Renal pelvis (tissue), 4 donors: ENCODE measurements around the gene FAM76B. TPM values are rescaled to one million over a fixed set of nuclear protein-coding genes. Genes with fewer than 3 reads are reported as not detected.

Experiments used
- DNase-seq: peaks from one replicate; pipeline ENCODE4 v3.0.0-alpha.2; 2013
- polyA plus RNA-seq, 3 donors: library from polyadenylated mRNA; unstranded; fragments of 120-200 nt; gene quantifications; one replicate each; pipeline ENCODE4 v1.2.1, GENCODE V29; 2013; ENCODE audit not compliant: insufficient read length in 3 of 3

The FAM76B gene
- polyA plus RNA-seq, 3 donors: 53.2 to 63.1 (median 58.6) TPM

DNA sequence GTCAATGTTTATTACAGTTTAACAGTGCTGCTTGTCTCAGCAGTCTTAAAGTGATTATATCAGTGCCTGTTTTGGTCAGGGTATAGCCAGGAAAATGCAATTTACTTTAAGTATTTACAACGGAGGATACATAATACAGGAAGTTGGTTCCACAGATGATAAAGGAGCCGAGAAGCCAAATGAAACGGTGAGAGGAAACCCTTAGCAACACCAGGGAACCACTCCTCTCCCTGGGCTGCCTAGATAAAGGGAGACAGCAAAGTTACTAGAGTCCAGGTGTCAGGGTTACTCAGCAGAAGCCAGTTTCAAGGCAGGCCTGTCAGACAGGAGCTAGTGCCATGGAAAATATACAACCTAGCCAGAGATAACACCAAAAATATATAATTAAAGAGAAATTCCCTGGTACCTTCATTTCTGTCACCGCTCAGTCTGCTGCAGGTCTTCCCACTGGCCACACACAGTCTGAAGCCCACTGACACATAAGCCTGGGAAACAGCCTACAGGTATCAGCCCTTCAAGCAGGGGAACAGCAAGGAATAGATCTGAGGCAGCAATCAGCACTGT lies 55.5 kb downstream of the FAM76B start:
- DNase-seq: no peak

DNA sequence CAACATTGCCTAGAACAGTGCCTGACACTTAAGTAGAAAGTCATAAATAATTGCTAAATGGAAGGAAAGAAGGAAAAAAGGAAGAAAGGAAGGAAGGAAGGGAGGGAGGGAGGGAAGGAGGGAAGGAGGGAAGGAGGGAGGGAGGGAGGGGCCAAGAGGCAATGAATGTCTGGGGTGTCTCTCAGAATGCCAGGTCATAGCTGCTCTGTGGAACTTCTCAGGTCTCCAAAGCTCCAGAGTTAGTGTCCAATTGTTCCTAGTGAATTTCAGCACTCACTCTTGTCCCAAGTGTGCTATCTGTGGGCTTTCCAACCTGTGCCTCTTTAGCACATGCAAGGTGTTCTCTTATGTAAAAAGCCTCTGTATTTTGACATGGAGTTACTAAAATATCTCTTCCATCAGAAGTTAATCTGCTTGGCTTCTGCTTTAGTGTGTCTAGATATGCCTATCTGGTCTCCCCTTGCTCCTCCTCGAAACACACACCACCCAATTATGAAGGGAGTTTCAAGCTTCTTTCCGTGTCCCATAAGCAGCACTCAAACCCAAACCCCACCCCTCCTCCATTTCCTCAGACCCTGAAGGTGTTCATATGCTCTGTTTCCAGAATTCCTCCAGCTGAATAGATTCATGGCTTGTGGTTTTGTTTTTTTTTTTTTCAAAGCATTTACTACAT lies 56.5 kb downstream of the FAM76B start:
- no peak for DNase-seq

DNA sequence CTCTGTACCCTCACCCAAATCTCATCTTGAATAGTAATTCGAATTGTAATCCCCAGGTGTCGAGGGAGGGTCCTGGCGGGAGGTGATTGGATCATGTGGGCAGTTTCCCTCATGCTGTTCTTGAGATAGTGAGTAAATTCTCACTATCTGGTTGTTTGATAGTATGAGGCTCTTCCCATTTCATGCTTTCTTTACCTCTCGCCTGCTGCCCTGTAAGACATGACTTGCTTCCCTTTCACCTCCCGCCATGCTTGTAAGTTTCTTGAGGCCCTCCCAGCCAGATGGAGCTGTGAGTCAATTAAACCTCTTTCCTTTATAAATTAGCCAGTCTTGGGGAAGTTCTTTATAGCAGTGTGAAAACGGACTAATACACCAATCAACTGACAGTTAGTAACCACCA lies 60.1 kb downstream of the FAM76B start:
- DNase-seq: no peak

DNA sequence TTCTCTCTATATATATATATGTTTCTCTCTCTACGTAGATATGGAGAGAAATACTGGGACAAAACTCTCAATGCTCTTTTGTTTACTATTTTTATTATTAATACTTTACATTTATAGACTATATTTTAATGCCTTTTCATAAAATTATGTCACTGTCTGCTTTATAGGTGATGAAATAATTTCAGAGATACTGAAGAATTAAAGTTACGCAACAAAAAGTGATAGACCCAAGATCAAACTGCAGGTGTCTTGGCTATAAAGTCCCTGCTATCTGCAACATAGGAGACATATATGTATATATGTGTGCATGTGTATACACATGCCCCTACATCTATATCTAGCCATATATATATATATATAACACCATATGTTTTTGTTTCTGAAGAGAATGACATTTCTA lies 60.8 kb downstream of the FAM76B start:
- DNase-seq: no peak

DNA sequence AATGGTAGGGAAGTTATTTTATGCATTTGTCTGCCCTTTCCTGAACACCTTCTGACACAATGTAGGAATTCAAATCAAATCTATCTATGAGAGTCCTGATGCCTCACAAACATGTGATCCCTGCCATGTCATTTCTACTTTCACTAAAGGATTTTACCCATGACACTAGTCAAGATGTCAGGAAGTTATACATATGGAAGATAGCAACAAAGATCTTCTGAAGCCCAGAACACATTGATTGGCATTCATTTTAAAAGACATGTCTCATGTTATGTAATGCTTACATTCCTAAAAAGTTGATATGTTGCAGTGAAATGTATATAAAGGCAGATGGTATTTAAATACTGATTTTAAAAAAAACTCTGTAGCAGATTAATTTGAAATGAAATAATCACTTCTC lies 61.5 kb downstream of the FAM76B start:
- DNase-seq: no peak

DNA sequence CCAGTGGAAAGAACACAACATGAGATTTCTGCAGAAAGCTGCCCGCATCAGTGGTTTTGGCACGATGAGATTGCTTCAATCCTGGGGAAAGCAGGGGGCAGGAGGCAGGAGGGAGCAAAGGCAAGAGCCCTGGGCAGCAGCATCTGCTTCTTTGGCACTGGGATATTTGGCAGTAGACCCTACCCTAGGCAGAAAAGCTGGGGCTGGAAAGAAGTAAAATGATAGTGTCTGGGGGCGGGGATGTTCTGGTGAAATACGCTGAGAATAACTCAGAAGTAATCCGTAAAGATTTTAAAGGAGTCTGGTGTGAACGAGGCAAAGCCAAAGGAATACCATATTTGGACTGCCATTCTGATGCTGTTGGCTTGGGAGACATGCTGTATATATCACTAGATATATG lies 62.0 kb downstream of the FAM76B start:
- no peak for DNase-seq

DNA sequence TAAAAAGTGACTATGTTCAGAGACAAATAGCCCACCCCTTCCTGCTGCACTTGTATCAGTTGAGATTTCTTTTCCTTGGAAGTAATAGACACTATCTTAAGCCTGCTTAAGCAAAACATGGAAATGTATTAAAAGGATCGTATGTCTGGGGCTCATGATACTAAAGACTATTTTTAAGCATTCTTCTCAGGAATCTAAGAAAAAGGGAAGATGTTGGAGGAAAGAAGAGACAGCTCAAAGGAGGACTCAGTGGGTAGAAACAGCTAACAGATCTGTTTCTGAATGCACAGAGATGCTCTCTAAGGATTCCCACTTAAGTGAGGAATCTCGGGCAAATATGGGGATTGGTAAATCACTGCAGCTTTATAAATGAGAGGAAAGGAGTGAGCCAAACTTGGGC lies 62.5 kb downstream of the FAM76B start:
- DNase-seq: no peak

DNA sequence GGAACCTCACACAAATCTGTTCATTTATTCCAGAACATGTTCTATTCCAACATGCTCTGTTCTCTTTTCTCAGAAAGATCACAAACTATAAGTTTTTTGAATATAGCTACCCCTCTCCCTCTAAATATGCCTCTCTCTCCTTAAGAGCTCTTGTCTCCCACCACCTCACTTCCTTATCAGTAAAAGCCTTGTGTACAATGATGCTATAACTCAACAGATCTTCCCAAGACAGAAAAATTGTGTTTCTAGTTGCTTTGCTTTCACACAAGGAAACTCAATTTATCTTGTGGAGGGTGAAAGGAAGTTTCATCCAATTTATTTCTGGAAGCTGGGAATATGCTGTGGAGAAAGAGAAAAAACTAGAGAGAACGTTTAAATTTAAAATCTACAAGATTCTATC lies 64.4 kb downstream of the FAM76B start:
- no peak for DNase-seq

DNA sequence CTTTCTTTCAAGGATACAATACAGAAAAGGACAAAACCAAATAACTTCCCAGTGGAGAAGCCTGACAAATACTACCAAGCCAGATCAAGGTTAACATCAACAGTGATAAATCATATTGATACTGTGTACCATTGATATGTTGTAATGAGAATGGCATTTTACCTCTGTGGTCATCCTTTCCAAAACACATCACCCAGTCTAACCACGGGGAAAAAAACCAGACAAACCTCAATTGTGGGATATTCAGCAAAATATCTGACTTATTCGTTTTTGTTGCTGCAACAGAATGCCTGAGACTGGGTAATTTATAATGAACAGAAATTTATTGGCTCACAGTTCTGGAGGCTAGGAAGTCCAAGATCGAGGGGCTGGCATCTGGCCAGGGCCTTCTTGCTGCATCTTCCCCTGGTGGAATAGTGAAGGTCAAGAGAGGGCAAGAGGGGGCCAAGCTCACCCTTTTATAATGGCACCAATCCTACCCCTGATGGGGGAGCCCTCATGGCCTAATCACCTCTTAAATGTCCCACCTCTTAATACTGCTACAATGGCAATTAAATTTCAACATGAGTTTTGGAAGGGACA lies 66.1 kb downstream of the FAM76B start:
- DNase-seq: no peak

DNA sequence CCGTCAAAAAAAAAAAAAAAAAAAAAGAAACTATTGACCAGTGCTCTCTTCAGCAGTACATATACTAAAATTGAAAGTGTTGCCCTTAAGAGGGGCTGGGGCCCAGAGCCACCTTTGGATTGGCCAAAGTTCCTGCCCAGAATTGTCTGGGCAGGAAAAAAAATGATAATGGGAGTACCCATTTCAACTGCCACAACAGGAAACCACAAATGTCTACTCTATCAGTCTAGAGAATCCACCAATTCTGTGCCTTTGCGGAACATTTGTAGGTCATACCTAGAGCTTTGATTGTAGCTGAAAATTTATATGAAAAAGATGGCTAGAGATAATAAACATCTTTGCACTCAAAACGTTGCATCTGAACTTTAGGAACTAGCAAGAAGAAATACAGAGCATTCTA lies 69.4 kb downstream of the FAM76B start:
- no peak for DNase-seq

Other genes starting within 250 kb of the FAM76B start
- gene CEP57, start 716 bp upstream of the FAM76B start, polyA plus RNA-seq: 100 to 1,000 TPM in 1 of 3 donors, 10 to 100 TPM in 2; 74.9 to 101 (median 96.1) TPM
- gene MTMR2, start 134.3 kb upstream of the FAM76B start, polyA plus RNA-seq: 10 to 100 TPM; 51.1 to 58.7 (median 51.2) TPM